ENCODE measurements around the gene TGFB2. TPM values are rescaled to one million over a fixed set of nuclear protein-coding genes. Genes with fewer than 3 reads are reported as not detected.

The TGFB2 gene
- total and polyA plus RNA-seq, 2 donors (not counting 1 experiment from before 2014, with no cell fraction given), result 0.55 to 0.76 TPM

DNA sequence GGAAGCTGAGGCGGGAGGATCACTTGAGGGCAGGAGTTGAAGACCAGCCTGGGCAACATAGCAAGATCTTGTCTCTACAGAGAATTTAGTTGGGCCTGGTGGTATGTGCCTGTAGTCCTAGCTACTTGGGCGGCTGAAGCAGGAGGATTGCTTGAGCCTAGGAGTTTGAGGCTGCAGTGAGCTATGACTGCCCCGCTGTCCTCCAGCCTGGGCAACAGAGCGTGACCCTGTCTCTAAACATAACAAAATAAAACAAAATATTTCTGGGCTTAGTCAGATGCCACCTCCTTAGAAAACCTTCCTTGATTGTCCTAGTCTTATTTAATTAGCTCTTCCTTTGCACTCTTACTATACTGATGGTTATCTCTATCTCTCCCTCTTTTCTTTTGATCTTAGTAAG, 8.5 kb downstream of the TGFB2 start:
- Mint-ChIP-seq H3K27me3 (no peaks in the 10 kb centered on the region), H3K27ac (no peak overlapping the region), H3K4me1 (peaks cover 32% of the 10 kb centered on the region), H3K4me3 (no peak overlapping the region), H3K9me3 (ENCODE audit: insufficient read depth) (no peaks in the 10 kb centered on the region)
- TF ChIP-seq EZH2 (IDR thresholded peaks at IDR 0.05; ENCODE audit: borderline replicate concordance, insufficient read depth, low read depth, low read length, poor library complexity, severe bottlenecking), result no peak
- TF ChIP-seq CTCF (IDR thresholded peaks at IDR 0.05), result no peak
- ChIA-PET POLR2A (no interaction called here), CTCF (no interaction called here)
- no peaks in the 10 kb centered on the region for H3K36me3 ChIP-seq (replicated peaks in 1 of 2; ENCODE audit: control extremely low read depth in 1 of 2, control insufficient read depth in 1 of 2, extremely low read depth in 1 of 2, insufficient read depth in 2 of 2, low read length in 1 of 2)
- ATAC-seq (ENCODE audit: low read depth) (no peak), DNase-seq (no peak)
- peaks cover 20 to 23% of the 10 kb centered on the region in 2 donors for H3K4me1 ChIP-seq (ENCODE audit: control insufficient read depth in 2 of 2, insufficient read depth in 2 of 2, low read length in 2 of 2)
- 96% methylated on average over 4 of the region's 4 CpGs for WGBS (ENCODE audit: insufficient coverage)
- no peak overlapping the region for H3K9ac ChIP-seq (ENCODE audit: low read length)
- H3K27ac ChIP-seq (ENCODE audit: low read length in 2 of 2), result no peak overlapping the region
- H2AFZ ChIP-seq (ENCODE audit: insufficient read depth, low read depth, low read length, poor library complexity, severe bottlenecking), result no peak overlapping the region
- no peaks in the 10 kb centered on the region for H3K27me3 ChIP-seq (replicated peaks in 1 of 4; ENCODE audit: control extremely low read depth in 1 of 4, control insufficient read depth in 3 of 4, insufficient read depth in 4 of 4, low read length in 3 of 4)
- H4K20me1 ChIP-seq (ENCODE audit: control insufficient read depth, insufficient read depth, low read length, poor library complexity, severe bottlenecking), result no peaks in the 10 kb centered on the region
- no peaks in the 10 kb centered on the region for H3K79me2 ChIP-seq (ENCODE audit: control insufficient read depth, insufficient read depth, low read length)
- H3K4me2 ChIP-seq (replicated peaks; ENCODE audit: low read depth, low read length, poor library complexity, severe bottlenecking), result no peak overlapping the region
- no peaks in the 10 kb centered on the region for H3K9me3 ChIP-seq (ENCODE audit: control extremely low read depth in 1 of 3, control insufficient read depth in 2 of 3, insufficient read depth in 1 of 3, low read length in 2 of 3)
- no peak overlapping the region for H3K4me3 ChIP-seq (ENCODE audit: control extremely low read depth in 1 of 5, extremely low read depth in 1 of 5, insufficient read depth in 1 of 5, low read depth in 2 of 5, low read length in 4 of 5)
- intact Hi-C loops (cut with micrococcal nuclease), result no loop called here

DNA sequence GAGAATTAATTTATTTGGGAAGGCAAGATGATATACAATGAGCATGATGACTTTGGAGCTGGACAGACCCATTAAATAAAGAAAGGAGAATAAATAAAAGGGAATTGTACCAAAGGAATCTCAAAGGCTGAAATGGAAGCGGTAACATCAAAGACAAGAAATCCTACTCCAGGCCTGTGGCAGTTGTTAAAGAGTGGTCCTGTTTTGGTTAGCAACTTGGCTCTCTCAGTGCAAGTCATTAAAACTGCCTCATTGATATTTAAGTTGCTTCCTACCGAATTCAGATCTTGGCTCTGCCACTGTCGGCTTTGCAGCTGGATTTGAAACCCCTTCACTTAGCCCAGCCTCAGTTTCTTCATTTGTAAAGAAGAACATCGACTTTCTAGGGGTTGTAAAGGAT, 10.1 kb downstream of the TGFB2 start:
- WGBS (ENCODE audit: insufficient coverage), result no CpG with 5 or more reads among the region's 4 CpGs
- no peak overlapping the region for H3K4me3 Mint-ChIP-seq
- no peaks in the 10 kb centered on the region for H3K27me3 ChIP-seq (replicated peaks in 1 of 4; ENCODE audit: control extremely low read depth in 1 of 4, control insufficient read depth in 3 of 4, insufficient read depth in 4 of 4, low read length in 3 of 4)
- no peak overlapping the region for H3K4me2 ChIP-seq (replicated peaks; ENCODE audit: low read depth, low read length, poor library complexity, severe bottlenecking)
- no peak overlapping the region for H2AFZ ChIP-seq (ENCODE audit: insufficient read depth, low read depth, low read length, poor library complexity, severe bottlenecking)
- ChIA-PET CTCF (interaction anchor here (0.7 to 1.0 kb wide), 2 partner anchors 8 to 16 kb away, joined by 3 to 4 read pairs; no protein-coding TSS in a partner anchor), POLR2A (no interaction called here)
- no peak overlapping the region for H3K27ac Mint-ChIP-seq
- intact Hi-C loops (cut with micrococcal nuclease), result no loop called here
- H3K4me1 ChIP-seq (ENCODE audit: control insufficient read depth in 2 of 2, insufficient read depth in 2 of 2, low read length in 2 of 2), result peaks cover 8 to 17% of the 10 kb centered on the region in 2 donors
- DNase-seq, result no peak
- TF ChIP-seq CTCF (IDR thresholded peaks at IDR 0.05) (no peak), EZH2 (IDR thresholded peaks at IDR 0.05; ENCODE audit: borderline replicate concordance, insufficient read depth, low read depth, low read length, poor library complexity, severe bottlenecking) (no peak)
- H4K20me1 ChIP-seq (ENCODE audit: control insufficient read depth, insufficient read depth, low read length, poor library complexity, severe bottlenecking), result no peaks in the 10 kb centered on the region
- H3K9me3 ChIP-seq (ENCODE audit: control extremely low read depth in 1 of 3, control insufficient read depth in 2 of 3, insufficient read depth in 1 of 3, low read length in 2 of 3), result no peaks in the 10 kb centered on the region
- H3K27ac ChIP-seq (ENCODE audit: low read length in 2 of 2), result no peak overlapping the region
- H3K9me3 Mint-ChIP-seq (ENCODE audit: insufficient read depth), result no peaks in the 10 kb centered on the region
- no peak for ATAC-seq (ENCODE audit: low read depth)
- H3K79me2 ChIP-seq (ENCODE audit: control insufficient read depth, insufficient read depth, low read length), result no peaks in the 10 kb centered on the region
- H3K4me3 ChIP-seq (ENCODE audit: control extremely low read depth in 1 of 5, extremely low read depth in 1 of 5, insufficient read depth in 1 of 5, low read depth in 2 of 5, low read length in 4 of 5), result no peak overlapping the region
- H3K4me1 Mint-ChIP-seq, result peaks cover 18% of the 10 kb centered on the region
- H3K9ac ChIP-seq (ENCODE audit: low read length), result no peak overlapping the region
- H3K36me3 ChIP-seq (replicated peaks in 1 of 2; ENCODE audit: control extremely low read depth in 1 of 2, control insufficient read depth in 1 of 2, extremely low read depth in 1 of 2, insufficient read depth in 2 of 2, low read length in 1 of 2), result no peaks in the 10 kb centered on the region
- no peaks in the 10 kb centered on the region for H3K27me3 Mint-ChIP-seq
